Inflammatory macrophage treated with lipopolysaccharide for 1 hour (primary cell): ENCODE data around the gene RPRD1A.
A peak's percentile ranks its signal among the peaks of the same experiment; 100 is the strongest.
"Not testable (repeated sequence)": the region's sequence is repeated elsewhere in the genome, so short reads cannot be mapped to it uniquely, and the experiment has no call there.

Source experiments
- DNase-seq, 2 donors: peaks; one replicate each; pipeline ENCODE4 v3.0.0-alpha.2; 2020 to 2022

The RPRD1A gene

GRCh38 chr18:36024241-36024640, 43.1 kb downstream of the RPRD1A start:
- not testable (repeated sequence) for DNase-seq

GRCh38 chr18:36023336-36023735, 44.0 kb downstream of the RPRD1A start:
- DNase-seq = no peak

GRCh38 chr18:36020174-36020711, 47.1 kb downstream of the RPRD1A start:
- no peak for DNase-seq

DNA sequence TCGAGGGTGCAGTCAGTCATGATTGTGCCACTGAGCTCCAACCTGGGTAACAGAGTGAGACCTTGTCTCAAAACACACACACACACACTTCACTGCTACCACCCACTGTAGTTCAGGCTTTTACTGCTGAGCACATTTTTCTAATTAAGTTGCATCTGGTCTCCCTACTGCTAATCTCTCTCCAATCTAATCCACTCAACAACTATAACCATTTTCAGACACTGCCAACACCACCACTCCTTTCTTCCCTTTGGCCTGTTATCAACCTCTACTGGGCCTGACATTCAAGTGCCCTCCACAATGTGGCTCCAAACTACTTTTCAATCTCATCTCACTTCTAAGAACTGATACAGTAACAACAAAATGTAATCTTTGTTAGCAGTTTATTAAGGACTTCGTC, 50.1 kb downstream of the RPRD1A start:
- no peak for DNase-seq

GRCh38 chr18:36015629-36016028, 51.7 kb downstream of the RPRD1A start:
- no peak for DNase-seq

DNA sequence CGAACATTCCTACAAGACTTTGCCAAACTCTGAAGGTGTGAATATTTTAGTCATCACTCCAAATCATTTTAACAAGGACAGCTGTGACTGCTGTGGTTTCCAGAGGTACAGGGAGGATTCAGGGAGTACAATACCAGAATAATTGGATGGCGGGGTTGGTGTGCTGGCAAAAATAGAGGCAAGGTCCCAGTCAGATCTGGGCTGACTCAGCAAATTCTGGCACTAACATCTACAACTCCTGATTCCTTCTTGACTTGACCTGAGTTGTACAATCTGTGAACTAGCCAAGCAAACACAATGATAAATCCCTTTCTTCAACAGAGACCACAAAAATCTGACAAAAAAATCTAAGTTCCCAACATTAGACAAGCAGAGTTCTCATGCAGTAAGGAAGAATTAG, 54.5 kb downstream of the RPRD1A start:
- no peak for DNase-seq

- DNase-seq = no peak
Observed at GRCh38 chr18:36009214-36009613, 58.1 kb downstream of the RPRD1A start.

DNA sequence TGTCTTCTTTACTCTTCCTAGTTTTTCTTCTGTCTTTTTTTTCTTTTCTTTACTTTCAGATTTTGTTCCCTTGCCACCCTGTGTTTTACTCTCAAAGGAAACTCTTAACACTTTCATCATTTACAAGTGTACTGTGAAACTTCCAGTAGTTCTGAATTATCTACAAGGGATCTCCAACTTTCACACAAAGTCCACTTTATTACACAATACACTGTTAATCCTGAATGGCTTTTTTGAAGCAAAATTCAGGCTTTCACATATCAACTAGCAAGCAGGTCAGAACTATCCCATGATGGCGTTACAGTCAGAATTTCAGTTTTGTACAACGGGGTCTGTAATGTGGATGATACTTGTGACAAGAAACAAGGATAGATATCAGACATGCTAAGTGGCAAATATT, 60.4 kb downstream of the RPRD1A start:
- no peak for DNase-seq

GRCh38 chr18:35999925-36000324, 67.4 kb downstream of the RPRD1A start:
- DNase-seq = no peak

GRCh38 chr18:35998967-35999366, 68.4 kb downstream of the RPRD1A start:
- peak in 1 of 2 donors; percentile 16 for DNase-seq

DNA sequence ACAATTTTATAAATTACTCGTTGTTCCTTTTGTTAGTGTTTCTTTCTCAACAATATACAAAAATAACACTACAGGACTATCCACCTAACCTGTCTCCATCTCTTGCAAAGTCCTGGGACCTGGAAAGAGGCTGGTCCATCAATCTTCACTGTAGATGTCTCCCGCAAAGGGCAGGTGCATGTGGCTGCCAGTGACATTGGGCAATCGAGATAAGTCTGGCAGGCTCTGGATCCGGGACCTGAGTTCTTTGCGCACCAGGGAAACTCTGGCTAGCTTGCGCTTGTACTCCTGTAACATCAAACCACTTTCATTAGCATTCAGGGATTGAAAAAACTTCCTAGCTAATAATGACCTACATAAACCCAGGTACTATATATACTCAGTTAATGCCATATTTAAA, 74.3 kb downstream of the RPRD1A start:
- DNase-seq = no peak

DNA sequence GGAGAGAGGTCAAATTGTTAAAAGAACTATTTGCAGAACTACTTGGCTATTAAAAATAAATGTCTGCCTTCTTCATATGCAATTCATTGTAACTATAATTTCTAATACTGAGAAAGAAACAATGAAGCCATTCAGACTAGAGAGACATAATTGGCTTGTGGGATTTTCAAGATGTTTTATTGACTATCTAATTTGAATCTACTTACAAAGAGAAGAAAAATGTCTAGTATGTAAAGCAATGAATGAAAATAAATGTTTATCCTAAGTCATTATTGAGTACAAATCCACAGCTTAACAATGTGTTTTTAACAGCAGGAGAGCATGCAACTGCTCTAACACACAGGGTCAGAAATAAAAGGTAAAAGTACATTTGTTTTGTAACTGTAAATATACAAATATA, 75.7 kb downstream of the RPRD1A start:
- no peak for DNase-seq

- no peak for DNase-seq
Observed at GRCh38 chr18:35983818-35984217, 83.5 kb downstream of the RPRD1A start.

DNA sequence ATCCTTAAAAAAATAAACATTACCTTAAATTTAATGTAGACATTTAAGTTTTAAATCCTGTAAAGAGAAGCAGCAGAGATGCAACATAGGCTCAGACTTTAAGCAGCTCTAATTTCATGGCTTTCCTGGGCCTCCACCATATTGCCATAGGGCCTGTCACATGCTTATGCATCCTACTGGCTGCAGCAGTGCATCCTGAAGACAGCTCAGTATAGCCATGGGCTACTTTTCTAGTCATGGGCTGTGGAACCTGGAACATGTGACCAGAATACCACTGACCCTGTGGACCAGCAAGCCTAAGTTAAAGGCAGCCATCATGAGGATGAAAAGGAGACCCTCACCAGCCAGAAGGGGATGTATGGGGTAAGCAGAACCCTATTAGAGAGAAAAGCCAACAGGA, 84.2 kb downstream of the RPRD1A start:
- DNase-seq = no peak

DNA sequence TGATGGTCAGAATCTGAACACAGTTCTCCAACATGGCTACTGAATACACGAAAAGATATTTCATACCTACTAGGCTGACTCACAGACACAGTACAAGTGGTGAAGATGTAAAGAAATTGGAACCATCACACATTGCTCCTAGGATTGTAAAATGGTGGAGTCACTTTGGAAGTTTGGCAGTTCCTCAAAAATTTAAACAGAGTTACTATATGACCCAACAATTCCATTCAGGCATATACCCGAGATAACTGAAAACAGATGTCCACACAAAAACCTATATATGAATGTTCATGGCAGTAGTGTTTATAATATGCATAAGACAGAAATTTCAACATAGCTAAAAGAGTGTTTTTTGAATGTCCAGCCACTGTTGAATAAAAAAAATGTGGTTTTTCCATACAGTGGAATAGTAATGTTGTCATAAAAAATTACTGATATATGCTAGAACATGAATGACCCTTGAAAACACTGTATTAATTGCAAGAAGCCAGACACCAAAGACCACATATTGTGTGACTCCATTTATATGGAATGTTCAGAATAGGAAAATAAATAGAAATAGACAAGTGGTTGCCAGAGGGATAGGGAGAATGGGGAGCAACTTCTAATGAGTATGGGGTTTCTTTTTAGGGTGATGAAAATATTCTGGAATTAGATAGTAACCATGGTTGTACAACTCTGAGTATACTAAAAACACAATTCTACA, 84.8 kb downstream of the RPRD1A start:
- no peak for DNase-seq

- no peak for DNase-seq
Observed at GRCh38 chr18:35979112-35979511, 88.2 kb downstream of the RPRD1A start.

DNA sequence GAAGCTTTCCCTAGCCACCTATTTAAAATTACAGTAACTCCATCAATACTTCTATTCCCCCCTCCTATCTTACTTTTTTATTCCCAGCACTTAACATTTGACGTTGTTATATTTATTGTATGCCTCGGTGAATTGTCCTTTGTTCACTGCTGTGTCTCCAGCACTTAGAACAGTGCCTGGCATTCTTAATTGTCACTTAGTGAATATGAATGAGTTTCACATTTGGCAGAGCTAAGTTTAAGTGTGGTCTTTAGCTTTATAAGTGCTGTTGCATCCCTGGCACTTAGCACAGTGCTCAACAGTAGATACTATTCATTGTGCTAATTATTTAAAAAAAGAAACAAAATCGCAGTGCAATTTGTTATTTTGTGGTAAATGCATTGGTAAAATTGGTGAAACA, 93.2 kb downstream of the RPRD1A start:
- DNase-seq = no peak

- no peak for DNase-seq
Observed at GRCh38 chr18:35973650-35974049, 93.7 kb downstream of the RPRD1A start.

DNA sequence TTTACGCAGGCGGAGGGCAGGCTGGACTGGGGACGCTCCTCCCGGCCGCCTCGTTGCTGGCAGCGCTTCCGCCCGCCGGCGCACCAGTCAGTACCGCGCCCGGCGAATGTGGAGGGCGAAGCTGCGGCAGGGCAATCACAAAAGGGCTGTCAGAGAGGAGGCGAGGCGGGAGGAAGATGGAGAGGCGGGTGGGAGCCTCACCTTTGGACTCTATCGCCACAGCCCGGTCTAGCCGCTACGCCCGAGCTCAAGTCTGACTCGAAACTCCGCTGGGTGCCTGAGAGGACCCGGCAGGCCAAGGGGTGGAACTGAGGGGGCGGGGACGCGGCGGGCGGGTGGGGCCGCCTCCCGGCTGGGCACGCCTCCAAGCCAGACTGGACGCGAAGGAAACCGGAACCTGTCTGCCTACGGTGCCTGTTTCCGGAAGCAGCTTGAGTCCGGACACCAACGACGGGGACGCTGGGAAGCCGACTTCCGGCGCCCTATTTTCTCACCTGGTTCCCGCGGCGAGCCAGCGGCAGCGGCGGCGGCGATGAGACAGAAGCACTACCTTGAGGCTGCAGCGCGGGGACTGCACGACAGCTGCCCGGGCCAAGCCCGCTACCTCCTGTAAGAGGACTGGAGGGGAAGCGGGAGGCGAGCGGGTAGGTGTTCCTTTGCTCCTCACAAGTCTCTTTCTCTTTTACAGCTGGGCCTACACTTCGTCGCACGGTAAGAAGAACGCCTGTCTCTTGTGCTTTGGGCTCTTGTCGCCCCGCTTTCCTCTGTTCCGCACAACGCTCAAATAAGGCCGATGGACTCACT, 95.0 kb downstream of the RPRD1A start, which contains the start of gene RMP24:
Gene RMP24, plus strand, starts transcription at position 483 of the 804 bp plus-strand sequence.
- DNase-seq = peak; percentile 90 to 96

GRCh38 chr18:35971661-35972196, 95.6 kb downstream of the RPRD1A start:
- DNase-seq = no peak

GRCh38 chr18:35969676-35970075, 97.7 kb downstream of the RPRD1A start:
- DNase-seq = peak in 1 of 2 donors; percentile 21

DNA sequence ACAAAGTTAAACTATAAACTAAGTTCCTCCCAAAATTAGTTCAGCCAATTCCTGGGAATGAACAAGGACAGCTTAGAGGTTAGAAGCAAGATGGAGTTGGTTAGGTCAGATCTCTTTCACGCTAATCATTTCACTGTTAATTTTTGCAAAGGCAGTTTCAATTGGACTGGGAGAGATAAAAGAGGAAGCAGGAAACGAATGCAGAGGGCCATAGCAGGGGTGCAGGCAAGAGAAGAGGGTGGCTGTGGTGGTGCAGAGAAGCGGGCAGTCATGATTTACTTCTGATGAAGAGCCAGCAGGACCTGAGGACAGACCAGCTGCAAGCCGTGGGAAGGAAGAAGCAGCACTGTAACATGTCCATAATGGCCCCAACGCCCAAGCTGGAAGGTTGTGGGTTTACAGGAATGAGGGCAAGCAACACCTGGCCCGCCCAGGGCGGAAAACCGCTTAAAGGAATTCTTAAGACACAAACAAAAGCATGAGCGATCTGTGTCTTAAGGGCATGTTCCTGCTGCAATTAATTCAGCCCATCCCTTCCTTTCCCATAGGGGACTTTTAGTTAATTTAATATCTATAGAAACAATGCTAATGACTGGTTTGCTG, 99.0 kb downstream of the RPRD1A start:
- no peak for DNase-seq

DNA sequence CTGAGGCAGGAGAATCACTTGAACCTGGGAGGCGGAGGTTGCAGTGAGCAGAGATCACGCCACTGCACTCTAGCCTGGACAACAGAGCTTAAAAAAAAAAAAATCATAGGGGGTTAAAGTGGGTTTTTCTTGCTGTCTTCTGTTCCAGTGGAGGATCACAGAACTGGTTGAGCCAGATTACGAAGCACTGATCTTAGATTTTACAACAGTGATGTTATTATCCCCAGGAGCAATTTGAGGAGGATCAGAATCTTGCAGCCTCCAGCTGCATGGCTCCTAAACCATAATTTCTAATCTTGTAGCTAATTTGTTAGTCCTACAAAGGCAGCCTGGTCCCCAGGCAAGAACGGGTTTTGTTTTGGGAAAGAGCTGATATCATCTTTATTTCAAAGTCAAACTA, 99.5 kb downstream of the RPRD1A start:
- DNase-seq = not testable (repeated sequence)
